ENCODE data around the gene NTRK3.

- TF ChIP-seq GATA3 (IDR thresholded peaks at IDR 0.05; ENCODE audit: low read depth, low read length) (no peak), GATA2 (IDR thresholded peaks at IDR 0.05; ENCODE audit: low read depth, low read length) (no peak)
Observed at GRCh38 chr15:87829332-87830050, 427.0 kb downstream of the NTRK3 start.

Measured in SH-SY5Y (cell line).